ENCODE measurements around the gene SPEM2. TPM values are rescaled to one million over a fixed set of nuclear protein-coding genes. Genes with fewer than 3 reads are reported as not detected.
A peak's percentile ranks its signal among the peaks of the same experiment; 100 is the strongest.

The SPEM2 gene
- total and polyA plus RNA-seq, 7 donors = 0.03 TPM; not detected in 6

- Histone ChIP-seq H3K27ac (peak overlapping the region; percentile 66), H3K27me3 (ENCODE audit: insufficient read depth in 3 of 3, low read length in 2 of 3) (no peaks in the 10 kb centered on the region), H3K9me3 (no peaks in the 10 kb centered on the region), H3K4me1 (peaks cover 27% of the 10 kb centered on the region), H3K36me3 (ENCODE audit: insufficient read depth in 1 of 2, low read depth in 1 of 2) (peaks cover 0 to 47% of the 10 kb centered on the region in 2 donors), H3K4me3 (no peak overlapping the region)
- DNase-seq = no peak
- 59 to 65% (median 62%) methylated on average over 9 of the region's 9 CpGs for WGBS, 3 donors
- intact Hi-C loops (cut with DNase I) = no loop called here
- no peak for ATAC-seq
- TF ChIP-seq CTCF (IDR thresholded peaks at IDR 0.05) = no peak
These were observed 40.9 kb downstream of the SPEM2 start for GRCh38 chr17:7466318-7466638.

GRCh38 chr17:7466639-7467341 lies 41.4 kb downstream of the SPEM2 start:
- Histone ChIP-seq H3K4me3 (no peak overlapping the region), H3K36me3 (ENCODE audit: insufficient read depth in 1 of 2, low read depth in 1 of 2) (peaks cover 0 to 44% of the 10 kb centered on the region in 2 donors), H3K27me3 (ENCODE audit: insufficient read depth in 3 of 3, low read length in 2 of 3) (no peaks in the 10 kb centered on the region), H3K4me1 (peaks cover 31% of the 10 kb centered on the region), H3K9me3 (no peaks in the 10 kb centered on the region), H3K27ac (peak overlapping the region; percentile 66)
- ATAC-seq (peak; percentile 62 to 73 (median 66)), DNase-seq (peak; percentile 83 to 90)
- intact Hi-C loops (cut with DNase I) = no loop called here
- TF ChIP-seq CTCF (IDR thresholded peaks at IDR 0.05) = no peak
- WGBS, 3 donors = 40 to 68% (median 48%) methylated on average over 15 to 16 of the region's 16 CpGs

GRCh38 chr17:7467498-7467897 lies 42.1 kb downstream of the SPEM2 start:
- intact Hi-C loops (cut with DNase I) = no loop called here
- H3K27ac ChIP-seq = peak overlapping the region; percentile 66
- H3K4me1 ChIP-seq = peaks cover 31% of the 10 kb centered on the region
- no peak overlapping the region for H3K4me3 ChIP-seq
- H3K9me3 ChIP-seq = no peaks in the 10 kb centered on the region
- TF ChIP-seq CTCF (IDR thresholded peaks at IDR 0.05) = no peak
- H3K36me3 ChIP-seq (ENCODE audit: insufficient read depth in 1 of 2, low read depth in 1 of 2) = peaks cover 0 to 37% of the 10 kb centered on the region in 2 donors
- 90 to 96% (median 90%) methylated on average over 3 of the region's 3 CpGs for WGBS, 3 donors
- H3K27me3 ChIP-seq (ENCODE audit: insufficient read depth in 3 of 3, low read length in 2 of 3) = no peaks in the 10 kb centered on the region
- ATAC-seq = no peak
- DNase-seq = no peak

- no peak for ATAC-seq
- DNase-seq = no peak
- intact Hi-C loops (cut with DNase I) = no loop called here
- no peak overlapping the region for H3K4me3 ChIP-seq
- peaks cover 32% of the 10 kb centered on the region for H3K4me1 ChIP-seq
- H3K27ac ChIP-seq = peak overlapping the region; percentile 23
- H3K27me3 ChIP-seq (ENCODE audit: insufficient read depth in 3 of 3, low read length in 2 of 3) = no peaks in the 10 kb centered on the region
- WGBS, 3 donors = 90 to 95% (median 94%) methylated on average over 11 of the region's 11 CpGs
- no peaks in the 10 kb centered on the region for H3K9me3 ChIP-seq
- peaks cover 0 to 31% of the 10 kb centered on the region in 2 donors for H3K36me3 ChIP-seq (ENCODE audit: insufficient read depth in 1 of 2, low read depth in 1 of 2)
- TF ChIP-seq CTCF (IDR thresholded peaks at IDR 0.05) = no peak
These were observed 42.9 kb downstream of the SPEM2 start for GRCh38 chr17:7468290-7468689.
